HL-60 (cell line): ENCODE results near the gene SYCN.

Experiments
- DNase-seq, 2 experiments: peaks; one replicate each; pipeline ENCODE4 v3.0.0-alpha.2; 2010 to 2020; ENCODE audit warnings: low read depth in 1 of 2, low spot score in 1 of 2
- H3K27ac ChIP-seq: fragments of 250-450 bp; sonication (Bioruptor Pico); replicated peaks from 2 replicates; pipeline ENCODE4 v1.5.1; 2020; ENCODE audit warnings: mild to moderate bottlenecking, moderate library complexity
- H3K27me3 ChIP-seq: fragments of 250-450 bp; sonication (Bioruptor Pico); 2 replicates; pipeline ENCODE4 v1.5.1; 2021; ENCODE audit warnings: mild to moderate bottlenecking, moderate library complexity; ENCODE audit not compliant: insufficient read depth, poor library complexity, severe bottlenecking
- H3K4me3 ChIP-seq: replicated peaks from 2 replicates; pipeline ENCODE4 v1.5.1; 2011; ENCODE audit warnings: mild to moderate bottlenecking, control low read depth, low read length; ENCODE audit not compliant: insufficient read depth
- CTCF ChIP-seq: IDR thresholded peaks from one replicate; pipeline ENCODE4 v1.5.1; 2011; ENCODE audit warnings: low read length, control low read depth, inconsistent platforms; ENCODE audit not compliant: insufficient read depth
- GABPA ChIP-seq: IDR thresholded peaks from 2 replicates; pipeline ENCODE4 v1.6.1; 2012; ENCODE audit warnings: low read depth
- POLR2AphosphoS5 ChIP-seq: IDR thresholded peaks from 2 replicates; pipeline ENCODE4 v1.6.1; 2012; ENCODE audit warnings: low read depth
- REST ChIP-seq: IDR thresholded peaks from 2 replicates; pipeline ENCODE4 v1.6.1; 2012; ENCODE audit warnings: low read depth; ENCODE audit not compliant: insufficient replicate concordance
- SPI1 ChIP-seq: IDR thresholded peaks from 2 replicates; pipeline ENCODE4 v1.6.1; 2012; ENCODE audit warnings: low read depth, mild to moderate bottlenecking, borderline replicate concordance

Gene SYCN

DNA sequence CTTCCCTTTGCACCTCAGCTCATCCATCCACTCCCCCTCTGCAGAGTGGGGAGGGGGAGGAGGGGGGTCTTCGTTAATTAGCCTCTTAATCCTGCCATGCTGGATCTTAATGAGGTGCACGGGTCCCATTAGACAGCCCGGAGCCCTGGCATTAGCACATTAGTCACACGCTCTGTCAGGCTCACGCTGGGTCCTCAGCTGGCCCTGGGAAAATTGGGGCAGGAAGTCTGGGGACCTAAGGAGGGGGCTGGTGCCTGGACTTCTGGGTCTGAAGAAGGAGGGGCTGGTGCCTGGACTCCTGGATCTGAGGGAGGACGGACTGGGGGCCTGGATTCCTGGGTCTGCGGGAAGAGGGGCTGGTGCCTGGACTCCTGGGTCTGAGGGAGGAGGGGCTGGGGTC lies 7.7 kb downstream of the SYCN start:
- TF ChIP-seq GABPA = no peak
- no peak for TF ChIP-seq POLR2AphosphoS5
- TF ChIP-seq SPI1 = no peak
- TF ChIP-seq REST = no peak
- TF ChIP-seq CTCF = no peak
- Histone ChIP-seq H3K27me3 (peaks cover 44% of the 10 kb centered on the region), H3K4me3 (no peak overlapping the region), H3K27ac (no peak overlapping the region)
- DNase-seq = no peak

DNA sequence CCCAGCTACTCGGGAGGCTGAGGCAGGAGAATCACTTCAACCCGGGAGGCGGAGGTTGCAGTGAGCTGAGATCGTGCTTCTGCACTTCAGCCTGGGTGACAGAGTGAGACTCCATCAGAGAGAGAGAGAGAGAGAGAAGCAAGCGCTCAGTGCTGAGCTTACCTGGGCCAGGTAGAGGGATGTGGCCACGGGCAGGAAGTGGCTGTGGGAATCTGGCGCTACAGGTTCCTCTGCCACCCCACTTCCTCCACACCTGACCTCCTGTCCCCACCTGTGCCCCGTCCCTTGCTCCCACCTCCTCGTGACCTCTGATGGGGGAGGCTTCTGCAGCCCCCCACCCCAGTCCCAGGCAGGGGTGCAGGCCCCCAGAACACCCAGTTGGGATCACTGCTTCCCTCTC lies 8.3 kb downstream of the SYCN start:
- no peak for DNase-seq
- Histone ChIP-seq H3K4me3 (no peak overlapping the region), H3K27ac (no peak overlapping the region), H3K27me3 (peaks cover 41% of the 10 kb centered on the region)
- TF ChIP-seq REST = no peak
- TF ChIP-seq CTCF = no peak
- TF ChIP-seq POLR2AphosphoS5 = no peak
- no peak for TF ChIP-seq SPI1
- no peak for TF ChIP-seq GABPA

DNA sequence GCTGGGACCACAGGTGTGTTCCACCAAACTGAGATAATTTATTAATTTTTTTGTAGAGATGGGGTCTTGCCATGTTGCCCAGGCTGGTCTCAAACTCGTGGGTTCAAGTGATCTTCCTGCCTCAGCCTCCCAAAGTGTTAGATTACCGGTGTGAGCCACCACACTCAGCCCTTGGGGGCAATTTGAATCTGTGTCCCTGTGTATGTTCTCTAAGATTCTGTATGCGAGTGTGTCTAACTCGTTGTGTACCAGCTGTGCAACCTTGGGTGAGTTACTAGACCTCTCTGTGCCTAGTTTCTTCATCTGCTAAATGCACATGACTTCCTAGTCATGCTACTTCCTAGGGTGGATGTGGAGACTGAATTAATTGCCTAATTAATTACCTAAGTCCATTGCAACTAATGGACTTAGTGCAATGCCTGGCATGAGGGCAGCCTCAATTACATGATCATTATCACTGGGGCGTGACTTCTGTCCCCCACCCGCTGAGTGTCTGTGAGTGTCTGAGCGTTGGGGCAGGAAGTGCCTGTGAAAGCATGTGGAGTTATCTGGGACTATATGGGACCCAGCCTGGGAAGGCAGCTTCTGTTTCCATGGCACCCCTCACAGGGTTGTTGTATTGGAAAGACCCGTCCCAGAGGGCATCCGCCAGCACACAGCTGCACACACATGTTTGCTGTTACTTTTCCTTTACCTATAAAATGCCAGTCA lies 9.1 kb downstream of the SYCN start:
- Histone ChIP-seq H3K27me3 (peaks cover 36% of the 10 kb centered on the region), H3K27ac (no peak overlapping the region)
- DNase-seq = no peak

More for the DNA sequence above, 9.1 kb downstream of the SYCN start:
- H3K4me3 ChIP-seq = no peak overlapping the region
- no peak for TF ChIP-seq POLR2AphosphoS5
- no peak for TF ChIP-seq CTCF
- no peak for TF ChIP-seq REST
- no peak for TF ChIP-seq SPI1
- TF ChIP-seq GABPA = no peak
